Activated T-cell treated with anti-CD3 and anti-CD28 coated beads for 48 hours (primary cell): ENCODE measurements around the gene ST6GALNAC1.
A peak's percentile ranks its signal among the peaks of the same experiment; 100 is the strongest.
"Not testable (repeated sequence)": the region's sequence is repeated elsewhere in the genome, so short reads cannot be mapped to it uniquely, and the experiment has no call there.

ENCODE experiments used
- DNase-seq: peaks from one replicate; pipeline ENCODE4 v3.0.0-alpha.2; 2020; ENCODE audit warnings: low read depth

Gene ST6GALNAC1

GRCh38 chr17:76641501-76641900, 2.1 kb downstream of the ST6GALNAC1 start:
- DNase-seq, result no peak

DNA sequence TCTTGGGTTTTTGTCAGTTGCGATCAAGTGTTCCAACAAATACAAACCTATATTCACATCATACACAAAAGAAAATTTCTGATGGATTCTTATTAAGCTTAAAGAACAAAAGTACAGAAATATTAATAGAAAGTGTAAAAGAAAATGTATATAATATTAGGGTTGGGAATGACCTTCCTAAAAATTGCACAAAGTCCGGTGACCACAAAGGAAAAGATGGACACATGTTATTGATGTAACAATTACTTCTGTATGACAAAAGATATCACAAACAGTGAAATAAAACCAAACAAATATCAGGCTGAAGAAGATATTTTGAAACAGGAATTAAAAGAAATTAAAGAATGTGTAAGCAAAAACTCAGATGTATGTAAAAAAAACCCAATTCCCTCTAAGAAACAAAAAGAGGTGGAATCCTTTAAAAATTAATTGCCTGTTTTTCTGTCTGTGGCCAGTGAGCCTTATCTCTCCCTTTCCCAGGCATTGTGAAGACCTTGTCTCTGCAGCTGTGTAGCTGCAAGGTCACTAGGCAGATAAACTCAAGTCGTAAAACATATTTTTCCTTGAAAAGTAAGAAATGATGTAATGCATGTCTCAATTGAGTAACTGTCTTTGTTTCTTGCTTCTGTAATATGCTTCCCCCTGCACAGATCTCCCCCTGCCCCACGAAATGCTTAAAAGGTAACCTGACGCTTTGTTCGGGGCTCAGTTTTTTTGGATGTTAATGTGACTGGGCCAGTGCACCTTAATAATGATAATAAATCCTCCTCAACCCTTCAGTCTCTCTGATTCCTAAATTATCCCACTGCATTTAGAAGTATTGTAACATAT, 2.8 kb downstream of the ST6GALNAC1 start:
- DNase-seq, result no peak

- DNase-seq, result no peak
These were observed 5.3 kb downstream of the ST6GALNAC1 start for GRCh38 chr17:76638263-76638662.

GRCh38 chr17:76636486-76637206, 6.9 kb downstream of the ST6GALNAC1 start:
- not testable (repeated sequence) for DNase-seq

GRCh38 chr17:76635659-76636360, 7.7 kb downstream of the ST6GALNAC1 start:
- no peak for DNase-seq

DNA sequence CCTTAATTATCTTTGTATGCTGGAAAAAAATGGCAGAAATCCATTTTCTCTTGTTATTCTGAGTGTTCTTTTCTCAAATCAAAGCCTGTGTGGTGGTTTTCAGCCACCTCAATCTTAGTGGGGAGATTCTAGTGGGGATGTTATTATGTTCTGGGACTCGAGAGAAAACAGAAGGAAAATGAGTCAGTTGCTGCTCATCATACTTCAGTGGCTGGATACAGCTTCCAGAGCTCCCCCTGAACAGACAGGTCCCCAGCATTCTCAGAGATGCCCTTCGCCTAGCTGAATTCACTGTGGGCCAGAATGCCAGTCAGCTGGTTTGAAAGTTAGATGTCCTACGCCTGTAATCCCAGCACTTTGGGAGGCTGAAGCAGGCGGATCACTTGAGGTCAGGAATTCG, 8.5 kb downstream of the ST6GALNAC1 start:
- no peak for DNase-seq

DNA sequence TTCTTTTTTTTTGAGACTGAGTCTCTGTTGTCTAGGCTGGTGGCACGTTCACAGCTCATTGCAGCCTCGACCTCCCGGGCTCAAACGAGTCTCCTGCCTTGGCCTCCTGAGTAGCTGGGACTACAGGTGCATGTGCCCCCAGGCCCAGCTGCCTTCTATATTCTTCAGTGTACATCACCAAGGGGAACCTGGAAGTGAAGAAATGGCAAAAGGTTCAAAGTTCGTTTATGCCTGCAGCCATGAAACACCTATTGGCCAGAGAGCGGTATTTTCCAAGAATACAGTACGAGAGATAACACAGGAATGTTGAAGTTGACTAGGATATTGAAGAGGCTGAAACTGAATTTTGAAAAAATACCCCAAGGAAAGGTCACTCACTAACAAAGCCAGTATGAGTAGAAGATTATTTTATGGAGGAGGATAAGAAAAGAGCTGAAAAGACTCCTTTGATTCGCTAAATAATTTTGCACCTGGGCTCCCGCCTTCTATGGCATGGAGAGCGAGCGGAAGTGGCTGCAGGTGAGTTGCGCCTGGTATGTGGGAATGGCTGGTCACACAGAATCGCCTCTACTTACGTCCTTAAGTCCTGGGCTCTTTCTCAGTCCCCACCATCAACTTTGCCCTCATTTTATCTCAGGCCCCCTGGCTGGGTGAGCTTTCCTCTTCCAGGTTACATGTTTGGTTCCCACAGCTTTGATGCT, 9.8 kb downstream of the ST6GALNAC1 start:
- DNase-seq, result no peak

- no peak for DNase-seq
These were observed 11.6 kb downstream of the ST6GALNAC1 start for GRCh38 chr17:76631821-76632565.

DNA sequence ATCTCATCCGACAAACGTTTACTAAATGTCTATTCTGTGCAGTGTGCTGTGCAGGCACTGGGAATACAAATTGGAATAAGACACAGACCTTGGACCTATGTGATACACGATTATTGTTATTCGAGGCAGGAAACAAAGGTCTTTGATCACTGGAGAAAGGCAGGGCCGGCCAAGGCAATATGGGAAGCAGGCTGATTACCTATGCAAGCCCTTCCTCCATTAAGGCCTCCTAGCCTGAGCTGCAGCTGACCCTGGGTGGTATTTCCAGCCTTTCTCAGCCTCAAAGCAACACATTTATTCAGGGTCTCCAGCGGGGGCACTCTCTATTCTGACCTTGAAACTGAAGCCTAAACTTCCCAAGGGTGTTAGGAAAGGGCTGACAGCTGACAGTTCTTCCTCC, 13.4 kb downstream of the ST6GALNAC1 start:
- no peak for DNase-seq

GRCh38 chr17:76627510-76627909, 16.0 kb downstream of the ST6GALNAC1 start:
- no peak for DNase-seq

GRCh38 chr17:76626442-76626841, 17.1 kb downstream of the ST6GALNAC1 start:
- DNase-seq, result no peak

DNA sequence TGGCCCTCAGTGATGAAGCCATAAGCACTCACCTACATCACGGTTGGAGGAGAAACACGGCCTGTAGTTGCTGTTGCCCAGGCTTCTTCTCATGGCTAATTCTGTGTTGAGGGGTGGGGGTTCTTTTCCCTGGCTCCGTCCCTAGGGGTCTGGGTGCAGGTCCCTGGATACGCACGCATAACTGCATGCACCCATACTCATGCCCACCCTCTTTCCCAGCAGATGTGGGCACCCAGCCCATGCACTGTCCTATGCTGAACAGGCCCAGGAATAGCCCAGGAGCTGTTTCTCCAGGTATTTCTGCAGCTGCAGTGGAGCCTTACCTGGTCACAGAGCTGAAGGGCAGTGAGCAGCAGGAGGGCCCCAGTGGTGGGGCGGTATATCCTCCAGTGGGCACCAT, 18.1 kb downstream of the ST6GALNAC1 start:
- no peak for DNase-seq

DNA sequence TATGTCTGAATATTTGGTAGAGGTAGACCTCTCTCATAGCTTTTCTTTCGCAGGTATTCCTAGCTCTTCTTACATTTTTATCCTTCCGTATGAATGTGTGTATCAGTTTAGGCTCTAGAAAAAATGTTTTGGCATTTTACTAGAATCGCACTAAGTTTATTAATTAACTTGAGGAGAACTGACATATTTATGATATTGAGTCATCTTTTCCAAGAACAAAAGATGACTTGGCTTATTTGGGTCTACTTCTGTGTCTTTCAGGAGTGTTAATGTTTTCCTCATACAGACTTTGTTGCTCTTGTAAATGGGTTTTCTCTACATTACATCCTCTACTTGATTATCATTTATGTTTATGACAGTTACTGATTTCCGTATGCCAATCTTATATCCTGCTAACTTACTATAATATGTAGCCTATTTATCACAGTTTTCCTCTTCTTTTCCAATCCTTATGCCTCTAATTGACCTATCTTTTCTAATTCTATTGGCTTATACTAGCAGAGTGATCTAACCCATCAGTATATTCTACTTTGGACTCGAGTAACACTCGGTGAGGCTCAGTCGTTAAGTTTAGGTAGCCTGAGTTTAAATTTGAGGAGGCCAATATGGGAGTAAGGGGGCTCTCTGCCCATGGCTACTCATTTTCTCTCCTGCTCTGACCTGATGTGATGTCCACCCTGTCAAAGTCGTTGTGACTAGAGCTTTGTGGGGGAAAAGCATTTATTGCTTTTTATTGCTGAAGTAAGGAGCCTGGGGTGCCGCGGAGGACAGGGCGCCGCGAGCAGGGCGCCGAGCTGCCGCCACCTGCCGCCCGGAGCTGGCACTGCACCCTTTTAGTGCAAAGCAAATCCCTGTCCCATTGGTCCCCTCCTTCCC, 20.0 kb downstream of the ST6GALNAC1 start:
- peak; percentile 75 for DNase-seq

DNA sequence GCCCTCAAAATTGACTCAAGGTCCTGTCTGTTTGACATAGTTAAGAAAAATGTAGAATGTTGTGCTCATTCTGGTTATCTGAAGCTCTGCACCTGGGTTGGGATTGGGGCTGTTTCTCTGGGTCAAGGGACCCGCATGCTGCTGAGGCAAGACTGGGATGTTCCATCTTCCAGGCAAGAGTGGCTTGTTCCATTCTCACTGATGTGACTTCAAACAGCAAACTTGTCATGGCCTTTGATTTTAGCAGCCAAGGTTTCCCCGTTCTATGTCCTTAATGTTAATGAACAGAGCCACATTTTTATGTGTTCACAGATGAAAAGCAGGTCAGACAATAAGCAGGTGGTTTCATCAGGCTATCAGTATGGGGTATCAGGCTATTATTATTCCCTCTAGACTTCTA, 25.7 kb downstream of the ST6GALNAC1 start:
- DNase-seq, result no peak

GRCh38 chr17:76614912-76615617, 28.5 kb downstream of the ST6GALNAC1 start:
- no peak for DNase-seq

GRCh38 chr17:76614064-76614759, 29.3 kb downstream of the ST6GALNAC1 start:
- DNase-seq, result not testable (repeated sequence)

GRCh38 chr17:76612977-76613851, 30.3 kb downstream of the ST6GALNAC1 start:
- DNase-seq, result no peak

DNA sequence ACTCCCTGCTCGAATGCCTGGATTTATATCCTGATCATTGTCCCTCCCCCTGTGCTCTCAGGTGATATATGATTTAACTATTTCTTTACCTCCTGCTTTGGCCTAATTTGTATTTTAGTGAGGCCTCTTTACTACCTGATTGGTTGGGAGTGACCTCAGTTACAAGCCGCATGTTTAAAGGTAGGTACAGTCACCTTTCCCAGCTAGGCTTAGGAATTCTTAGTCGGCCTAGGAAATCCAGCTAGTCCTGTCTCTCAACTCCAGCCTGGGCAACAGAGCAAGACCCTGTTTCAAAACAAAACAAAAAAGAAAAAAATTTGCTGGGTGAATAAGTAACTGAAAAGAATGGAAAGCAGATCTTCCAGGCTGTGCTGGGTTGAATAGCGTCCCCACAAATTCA, 31.1 kb downstream of the ST6GALNAC1 start:
- no peak for DNase-seq
